Testis (tissue), 3 donors: ENCODE data around the gene NECAP2. TPM values are rescaled to one million over a fixed set of nuclear protein-coding genes. Genes with fewer than 3 reads are reported as not detected.

ENCODE experiments used
- DNase-seq: peaks from one replicate; pipeline ENCODE4 v3.0.0-alpha.2; 2019
- H3K27ac ChIP-seq, 2 donors: fragments of 200-600 bp; sonication (generic); one replicate each; pipeline ENCODE4 v1.5.1; 2019
- H3K27me3 ChIP-seq: fragments of 200-600 bp; sonication (generic); one replicate; pipeline ENCODE4 v1.5.1; 2019
- H3K36me3 ChIP-seq: fragments of 200-600 bp; sonication (generic); one replicate; pipeline ENCODE4 v1.5.1; 2017; ENCODE audit warnings: low read depth; ENCODE audit errors: missing control alignments
- H3K4me1 ChIP-seq: fragments of 200-600 bp; sonication (generic); one replicate; pipeline ENCODE4 v1.5.1; 2019
- H3K4me3 ChIP-seq, 2 donors: fragments of 200-600 bp; sonication (generic); one replicate each; pipeline ENCODE4 v1.5.1; 2017 to 2019
- H3K9me3 ChIP-seq: fragments of 200-600 bp; sonication (generic); one replicate; pipeline ENCODE4 v1.5.1; 2017
- CTCF ChIP-seq, 3 experiments: fragments of 450-650 bp in 2 of 3; fragments of 200-600 bp in 1 of 3; sonication (generic) in 1 of 3; IDR thresholded peaks; one replicate each; pipeline ENCODE4 v1.5.1; 2016 to 2019; ENCODE audit warnings: antibody characterized with exemption in 3 of 3, mild to moderate bottlenecking in 2 of 3, moderate library complexity in 1 of 3
- POLR2A ChIP-seq: fragments of 450-650 bp; IDR thresholded peaks from one replicate; pipeline ENCODE4 v1.6.1; 2017; ENCODE audit warnings: antibody characterized with exemption, mild to moderate bottlenecking, moderate library complexity
- WGBS, 2 donors: methylation state at CpG; one replicate each; pipeline ENCODE4 v1.1.5; 2018; 5-methylcytosine and 5-hydroxymethylcytosine counted together
- intact Hi-C: fragments of 100-400 bp; cut with DNase I; formaldehyde crosslinking; loops from one replicate; pipeline ENCODE4 v1.15.1; 2023; ENCODE audit warnings: low total_unique reads
- polyA plus RNA-seq: library from polyadenylated mRNA; stranded (reverse); fragments of 350-450 nt; fragmentation: Illumina TruSeq; extraction: RNeasy Lipid Tissue Mini Kit (QIAGEN cat#74804); gene quantifications from one replicate; pipeline ENCODE4 v1.2.3, GENCODE V29; 2014; ENCODE audit warnings: low read depth, low replicate concordance; ENCODE audit not compliant: insufficient read depth
- total RNA-seq, 2 donors: library from RNA; depleted of rRNA; stranded (reverse); fragments of >200 nt; gene quantifications; one replicate each; pipeline ENCODE4 v1.2.3, GENCODE V29; 2016

The NECAP2 gene
- total and polyA plus RNA-seq, 3 donors from 2014 or later = 88.2 to 113 (median 96.8) TPM

DNA sequence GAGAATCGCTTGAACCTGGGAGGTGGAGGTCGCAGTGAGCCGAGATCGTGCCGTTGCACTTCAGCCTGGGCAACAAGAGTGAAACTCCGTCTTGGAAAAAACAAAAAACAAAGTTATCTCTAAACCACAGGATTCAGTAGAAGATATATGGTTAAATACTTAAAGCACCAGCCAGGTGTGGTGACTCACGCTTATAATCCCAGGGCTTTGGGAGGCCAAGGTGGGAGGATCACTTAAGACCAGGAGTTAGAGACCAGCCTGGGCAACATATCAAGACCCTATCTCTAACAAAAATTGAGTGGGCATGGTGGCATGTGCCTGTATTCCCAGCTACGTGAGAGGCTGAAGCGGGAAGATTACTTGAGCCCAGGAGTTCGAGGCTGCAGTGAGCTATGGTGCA, 5.6 kb downstream of the NECAP2 start:
- H3K4me1 ChIP-seq = peaks cover 25% of the 10 kb centered on the region
- no peak for DNase-seq
- intact Hi-C loops = no loop called here
- H3K4me3 ChIP-seq = no peak overlapping the region
- H3K27me3 ChIP-seq = no peaks in the 10 kb centered on the region
- no peak overlapping the region for H3K27ac ChIP-seq
- H3K9me3 ChIP-seq = no peaks in the 10 kb centered on the region
- TF ChIP-seq POLR2A (no peak), CTCF (IDR thresholded peaks at IDR 0.05) (no peak)
- H3K36me3 ChIP-seq = no peaks in the 10 kb centered on the region
- WGBS, 2 donors = 85 to 88% methylated on average over 10 of the region's 10 CpGs

DNA sequence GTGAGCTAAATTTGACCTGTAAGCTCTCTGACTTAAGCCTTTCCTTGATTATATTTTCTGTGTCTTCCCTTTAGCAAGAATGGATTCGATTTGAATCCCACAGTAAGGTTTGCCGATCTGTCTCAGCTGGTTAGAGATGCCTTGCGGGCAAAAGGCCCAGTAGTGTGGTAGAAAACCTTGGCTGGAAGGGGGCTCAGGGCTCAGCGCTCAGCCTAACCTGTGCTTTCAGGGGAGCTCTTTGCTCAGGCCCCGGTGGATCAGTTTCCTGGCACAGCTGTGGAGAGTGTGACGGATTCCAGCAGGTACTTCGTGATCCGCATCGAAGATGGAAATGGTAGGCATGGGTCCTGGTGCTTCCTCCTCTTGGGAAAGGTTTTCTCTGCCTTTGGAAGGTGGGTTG, 7.1 kb downstream of the NECAP2 start:
- Histone ChIP-seq H3K27me3 (no peaks in the 10 kb centered on the region), H3K9me3 (no peaks in the 10 kb centered on the region), H3K36me3 (no peaks in the 10 kb centered on the region), H3K27ac (no peak overlapping the region), H3K4me1 (peaks cover 16% of the 10 kb centered on the region), H3K4me3 (no peak overlapping the region)
- TF ChIP-seq CTCF (IDR thresholded peaks at IDR 0.05) (no peak), POLR2A (no peak)
- DNase-seq = no peak
- 92 to 96% methylated on average over 8 to 9 of the region's 9 CpGs for WGBS, 2 donors
- intact Hi-C loops = no loop called here

DNA sequence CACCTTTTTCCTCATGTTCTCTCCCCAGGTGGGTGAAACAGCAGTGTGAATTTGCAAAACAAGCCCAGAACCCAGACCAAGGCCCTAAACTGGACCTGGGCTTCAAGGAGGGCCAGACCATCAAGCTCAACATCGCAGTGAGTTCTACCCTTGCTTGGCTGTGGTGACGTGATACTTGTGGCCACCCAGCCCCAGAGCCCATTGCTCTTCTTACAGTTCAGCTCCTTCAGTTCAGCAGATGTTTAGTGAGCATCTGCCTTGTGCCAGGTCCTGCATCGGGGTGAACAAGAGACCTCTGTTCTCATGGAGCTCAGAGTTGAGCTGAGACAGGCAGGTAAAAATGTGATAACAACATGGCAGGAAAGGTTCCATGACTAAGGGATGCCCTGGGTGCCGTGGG, 8.5 kb downstream of the NECAP2 start:
- peaks cover 3% of the 10 kb centered on the region for H3K36me3 ChIP-seq
- TF ChIP-seq CTCF (IDR thresholded peaks at IDR 0.05) = no peak
- TF ChIP-seq POLR2A = no peak
- H3K4me1 ChIP-seq = peaks cover 6% of the 10 kb centered on the region
- no peak overlapping the region for H3K27ac ChIP-seq
- WGBS, 2 donors = 96 to 100% methylated on average over 4 of the region's 4 CpGs
- H3K27me3 ChIP-seq = no peaks in the 10 kb centered on the region
- no peak overlapping the region for H3K4me3 ChIP-seq
- intact Hi-C loops = no loop called here
- no peaks in the 10 kb centered on the region for H3K9me3 ChIP-seq
- no peak for DNase-seq

DNA sequence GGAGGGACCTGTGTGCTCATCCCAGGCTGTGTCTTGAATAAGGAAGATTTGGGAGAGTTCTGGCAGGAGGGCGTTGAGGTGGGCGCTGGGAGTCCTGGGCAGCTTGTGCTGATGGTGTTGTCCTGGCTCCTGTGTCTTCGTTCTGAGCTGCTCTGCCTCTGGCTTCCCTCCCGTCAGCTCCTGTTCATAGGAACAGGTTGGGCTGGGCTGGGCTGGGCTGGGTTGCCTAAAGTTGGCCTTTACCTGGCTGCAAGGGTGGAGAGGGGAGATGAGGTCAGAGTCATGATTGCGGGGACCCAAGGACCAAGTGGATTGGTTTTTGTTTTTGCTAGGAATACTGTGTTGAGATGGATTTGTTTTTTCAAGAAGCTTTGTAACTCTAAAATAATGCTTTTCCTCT, 9.1 kb downstream of the NECAP2 start:
- 92 to 93% methylated on average over 5 of the region's 5 CpGs for WGBS, 2 donors
- Histone ChIP-seq H3K9me3 (no peaks in the 10 kb centered on the region), H3K27ac (no peak overlapping the region), H3K27me3 (no peaks in the 10 kb centered on the region), H3K36me3 (peaks cover 3% of the 10 kb centered on the region), H3K4me3 (no peak overlapping the region), H3K4me1 (no peaks in the 10 kb centered on the region)
- TF ChIP-seq CTCF (IDR thresholded peaks at IDR 0.05) (no peak), POLR2A (no peak)
- intact Hi-C loops = no loop called here
- no peak for DNase-seq

GRCh38 chr1:16450863-16451481, 10.4 kb downstream of the NECAP2 start:
- Histone ChIP-seq H3K4me1 (peaks cover 8% of the 10 kb centered on the region), H3K36me3 (peaks cover 3% of the 10 kb centered on the region), H3K9me3 (no peaks in the 10 kb centered on the region), H3K4me3 (no peak overlapping the region), H3K27me3 (no peaks in the 10 kb centered on the region), H3K27ac (no peak overlapping the region)
- TF ChIP-seq POLR2A = no peak
- no peak for TF ChIP-seq CTCF (IDR thresholded peaks at IDR 0.05)
- WGBS, 2 donors = 84 to 93% methylated on average over 6 of the region's 6 CpGs
- DNase-seq = no peak
- intact Hi-C loops = no loop called here
